ENCODE data around the gene CYFIP1.

The CYFIP1 gene

DNA sequence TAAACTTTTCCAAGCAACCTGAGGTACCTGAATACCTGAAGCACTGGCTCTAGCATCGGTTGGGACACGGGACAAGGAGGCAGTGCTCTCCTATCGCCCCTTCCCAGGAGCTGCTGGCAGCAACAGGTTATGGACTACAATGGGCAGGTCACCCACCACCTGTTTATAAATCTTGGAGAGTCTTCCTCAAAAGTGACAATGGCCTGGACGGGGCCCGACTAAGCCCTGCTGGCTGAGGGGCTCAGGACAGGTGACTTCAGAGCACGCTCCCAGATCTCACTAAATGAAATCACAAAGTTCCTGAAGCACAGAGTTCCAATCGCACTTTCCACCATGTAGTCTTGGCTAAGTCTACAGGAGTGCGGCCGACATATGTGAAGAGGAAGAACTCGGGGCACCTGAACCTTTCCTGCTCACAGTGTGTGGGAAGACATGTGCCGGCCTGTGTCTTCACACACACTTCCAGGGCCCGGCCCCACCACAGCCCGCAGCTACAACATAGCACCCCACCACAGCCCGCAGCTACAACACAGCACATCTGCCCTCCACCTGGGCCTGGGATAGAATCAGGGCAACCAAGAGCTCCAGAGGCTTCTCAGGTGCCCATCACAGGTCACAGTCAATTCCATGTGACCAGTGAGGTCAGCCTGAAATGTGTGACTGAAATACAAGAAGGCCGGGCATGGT, 12.9 kb downstream of the CYFIP1 start:
- DNase-seq, result no peak

- DNase-seq, result no peak
Observed at GRCh38 chr15:22966321-22967083, 13.7 kb downstream of the CYFIP1 start.

DNA sequence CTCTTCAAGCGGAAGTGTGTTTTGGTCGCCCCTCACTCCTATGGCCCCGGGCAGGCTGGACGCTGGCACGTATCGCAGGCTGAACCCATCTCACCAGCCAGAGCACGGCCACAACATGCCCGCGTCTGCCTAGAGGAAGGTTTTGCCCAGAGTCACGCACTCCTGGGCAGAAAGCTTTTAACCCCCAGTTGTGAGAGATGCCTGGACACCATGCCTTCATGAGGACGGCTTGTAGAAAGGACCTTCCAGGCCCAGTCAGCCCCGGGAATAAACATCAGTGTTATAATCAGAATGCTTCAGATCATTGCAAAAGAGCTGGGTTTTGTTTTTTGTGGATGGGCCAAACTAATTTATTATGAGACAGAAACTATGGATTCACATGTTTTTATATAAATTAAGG, 16.5 kb downstream of the CYFIP1 start:
- DNase-seq, result no peak

DNA sequence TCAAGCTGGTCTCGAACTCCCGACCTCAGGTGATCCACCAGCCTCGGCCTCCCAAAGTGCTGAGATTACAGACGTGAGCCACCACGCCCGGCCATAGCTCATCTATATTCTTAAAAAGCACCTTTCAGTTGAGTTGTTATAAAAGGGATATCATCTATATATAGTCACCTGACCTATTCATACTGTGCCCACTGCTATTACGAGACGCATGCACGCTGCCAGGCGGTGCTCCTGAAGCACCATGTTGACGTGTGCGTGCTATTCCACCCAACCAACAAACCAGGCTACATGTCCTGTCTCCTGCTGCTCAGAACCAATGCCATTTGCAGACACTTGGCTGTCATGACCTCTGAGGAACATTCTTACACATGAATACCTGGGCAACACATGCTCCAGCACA, 17.6 kb downstream of the CYFIP1 start:
- DNase-seq, result no peak

DNA sequence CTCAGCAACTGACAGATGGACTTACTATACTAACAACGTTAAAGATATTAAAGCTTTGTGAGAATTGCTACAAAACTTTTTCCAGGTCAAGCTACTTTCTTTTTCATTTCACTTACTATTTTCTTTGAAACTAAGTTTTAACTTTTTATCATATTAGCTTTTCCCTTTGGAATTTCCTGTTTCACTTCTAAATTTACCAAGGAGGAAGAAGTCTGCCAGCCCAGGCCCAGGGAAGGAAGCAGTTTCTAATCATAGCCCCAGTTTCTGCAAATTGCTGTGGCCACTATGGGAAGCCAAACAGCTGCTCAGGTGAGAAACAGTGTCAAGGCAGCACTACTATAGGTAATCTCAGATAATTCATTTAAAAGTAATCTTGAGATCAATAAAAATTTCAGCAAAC, 18.4 kb downstream of the CYFIP1 start:
- no peak for DNase-seq

DNA sequence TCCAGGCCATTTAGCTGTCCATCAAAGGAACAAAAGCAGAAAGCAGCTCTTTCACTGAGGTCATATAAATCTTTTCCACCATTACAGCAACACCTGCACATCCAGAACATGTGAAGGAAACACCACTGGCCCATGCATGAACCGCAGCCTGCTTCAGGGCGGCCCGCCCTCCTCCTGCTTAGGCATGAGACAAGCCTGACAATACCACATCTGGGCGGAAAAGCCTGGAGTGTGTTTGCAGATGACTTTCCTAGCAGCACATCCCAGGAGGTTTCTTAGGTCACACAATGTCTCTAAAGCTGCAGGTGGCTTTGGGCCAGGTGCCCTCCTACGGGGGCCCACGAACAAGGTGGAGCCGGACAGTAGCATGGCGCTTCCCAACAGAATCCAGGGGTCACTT, 19.6 kb downstream of the CYFIP1 start:
- DNase-seq, result no peak

DNA sequence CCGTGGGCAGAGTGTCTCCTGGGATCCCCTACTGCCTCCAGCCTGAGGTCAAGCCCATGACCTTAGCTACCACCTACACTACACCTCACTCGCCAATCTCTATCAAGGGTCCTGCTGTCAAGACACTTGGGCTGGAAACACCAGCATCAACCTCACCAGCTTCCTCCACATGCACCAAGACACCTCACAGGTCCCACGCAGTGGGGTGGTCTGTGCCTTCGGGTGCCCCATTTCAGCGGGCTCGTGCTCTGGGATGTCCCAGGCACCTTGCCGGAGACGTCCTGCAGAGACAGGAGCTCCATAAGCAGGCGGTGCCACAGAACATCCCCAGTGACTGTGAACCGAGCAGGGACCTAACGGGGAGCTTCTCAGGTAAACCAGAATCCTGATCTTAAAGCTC, 20.0 kb downstream of the CYFIP1 start:
- DNase-seq, result no peak

GRCh38 chr15:22959321-22960101, 20.7 kb downstream of the CYFIP1 start:
- DNase-seq, result no peak

DNA sequence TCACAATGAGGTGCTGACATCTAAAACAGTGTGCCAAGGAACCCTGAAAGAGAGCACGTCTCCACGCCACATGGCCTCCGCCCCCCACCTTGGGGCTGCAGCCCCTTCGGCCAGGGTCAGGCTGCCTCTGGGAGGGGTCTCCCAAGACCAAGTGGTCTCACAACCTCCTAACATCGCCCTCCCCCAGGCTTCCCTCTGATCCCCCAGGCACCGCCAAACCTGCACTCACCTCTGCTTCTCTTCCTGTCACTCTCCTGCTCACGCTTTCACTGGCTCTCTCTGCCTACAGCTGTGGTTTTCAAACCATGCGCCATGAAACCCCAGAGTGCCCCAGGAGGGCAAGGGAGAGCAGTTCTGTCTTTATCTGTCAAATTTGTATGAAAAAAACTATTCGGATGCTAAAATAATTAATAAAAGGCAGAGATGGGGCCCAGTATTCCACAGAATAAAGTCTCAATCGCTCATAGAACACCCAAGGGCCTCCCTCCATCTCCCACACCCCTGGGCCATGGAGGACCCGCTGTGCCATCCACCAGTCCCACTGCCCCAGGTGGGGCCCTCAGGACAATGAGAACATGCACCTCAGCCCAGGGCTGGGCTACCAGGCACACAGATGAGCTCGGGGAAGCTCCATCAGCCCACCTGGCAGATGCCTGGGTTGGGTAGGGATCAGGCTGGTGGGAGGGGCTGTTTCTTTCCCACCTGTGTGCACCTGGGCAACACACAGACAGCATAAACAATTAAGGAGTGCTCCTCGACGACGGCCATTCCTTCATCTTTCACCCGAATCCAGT, 21.5 kb downstream of the CYFIP1 start:
- DNase-seq, result no peak

- no peak for DNase-seq
Observed at GRCh38 chr15:22956978-22957260, 23.2 kb downstream of the CYFIP1 start.

DNA sequence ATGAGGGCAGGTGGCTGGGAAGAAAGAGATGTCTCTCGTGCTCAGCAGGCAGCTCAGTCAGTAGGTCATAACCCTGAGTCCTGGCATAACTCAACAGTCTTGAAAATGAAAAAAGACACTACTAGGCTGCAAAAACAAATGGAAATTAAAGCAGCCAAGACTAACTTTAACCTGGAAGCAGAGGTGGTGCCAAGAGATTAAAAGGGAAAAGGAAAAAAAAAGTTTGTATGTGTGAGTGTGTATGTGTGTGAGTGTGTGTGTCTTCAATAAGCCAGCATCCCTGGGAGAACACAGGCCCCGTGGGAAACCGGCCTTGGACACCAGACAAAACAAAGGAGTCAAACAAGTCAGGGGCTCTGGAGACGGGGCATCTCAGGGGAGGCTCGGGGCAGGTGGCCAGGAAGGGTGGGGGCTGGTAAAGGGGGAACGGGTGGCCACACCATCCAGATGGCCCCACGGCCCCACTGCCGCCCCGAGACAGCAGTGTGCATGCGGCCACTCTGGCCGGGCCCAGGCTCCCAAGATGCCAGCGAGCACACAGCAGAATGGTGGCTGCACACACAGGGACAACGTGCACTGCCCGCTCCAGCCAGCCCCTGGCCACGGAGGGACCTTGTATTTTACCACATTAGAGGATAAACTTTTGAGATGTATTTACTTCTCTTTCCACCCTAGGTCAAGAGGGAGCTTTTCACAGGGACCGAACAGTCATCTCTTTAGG, 23.8 kb downstream of the CYFIP1 start:
- DNase-seq, result no peak

GRCh38 chr15:22955544-22956119, 24.5 kb downstream of the CYFIP1 start:
- no peak for DNase-seq

GRCh38 chr15:22954798-22955543, 25.2 kb downstream of the CYFIP1 start:
- no peak for DNase-seq

- DNase-seq, result no peak
Observed at GRCh38 chr15:22954326-22954725, 25.8 kb downstream of the CYFIP1 start.

GRCh38 chr15:22952796-22953579, 27.2 kb downstream of the CYFIP1 start:
- DNase-seq, result no peak

- no peak for DNase-seq
Observed at GRCh38 chr15:22951381-22952280, 28.5 kb downstream of the CYFIP1 start.

- DNase-seq, result no peak
Observed at GRCh38 chr15:22951031-22951380, 29.2 kb downstream of the CYFIP1 start.

DNA sequence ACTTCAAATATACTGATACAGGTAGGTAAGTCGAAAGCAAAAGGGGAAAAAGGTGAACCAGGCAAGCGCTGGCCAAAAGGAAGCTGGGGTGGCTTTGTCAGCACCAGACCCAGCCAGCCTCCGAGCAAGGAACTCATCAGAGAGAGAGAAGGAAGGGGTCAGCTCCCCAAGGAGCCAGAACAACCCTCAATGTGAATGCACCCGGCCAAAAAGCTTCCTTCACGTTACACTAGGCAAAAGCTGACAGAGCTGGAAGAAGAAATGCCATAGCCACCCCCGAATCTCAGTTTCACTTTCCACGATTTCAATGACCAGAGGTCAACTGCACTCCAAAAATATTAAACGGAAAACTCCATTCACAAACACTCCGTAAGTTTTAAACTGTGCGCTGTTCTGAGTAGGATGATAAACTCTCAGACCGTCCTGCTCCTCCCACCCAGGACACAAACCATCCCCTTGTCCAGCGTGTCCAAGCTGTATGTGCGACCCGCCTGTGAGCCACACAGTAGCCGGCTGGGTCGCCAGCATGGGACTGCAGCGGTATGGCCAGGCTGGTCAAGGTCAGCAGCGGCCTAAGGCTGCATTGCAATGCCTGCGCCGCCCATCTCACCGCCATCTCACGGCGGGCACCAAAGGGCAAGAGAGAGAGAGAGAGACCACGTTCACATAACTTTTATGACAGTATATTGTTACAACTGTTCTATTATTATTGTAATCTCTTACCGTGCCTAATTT, 29.7 kb downstream of the CYFIP1 start:
- no peak for DNase-seq

DNA sequence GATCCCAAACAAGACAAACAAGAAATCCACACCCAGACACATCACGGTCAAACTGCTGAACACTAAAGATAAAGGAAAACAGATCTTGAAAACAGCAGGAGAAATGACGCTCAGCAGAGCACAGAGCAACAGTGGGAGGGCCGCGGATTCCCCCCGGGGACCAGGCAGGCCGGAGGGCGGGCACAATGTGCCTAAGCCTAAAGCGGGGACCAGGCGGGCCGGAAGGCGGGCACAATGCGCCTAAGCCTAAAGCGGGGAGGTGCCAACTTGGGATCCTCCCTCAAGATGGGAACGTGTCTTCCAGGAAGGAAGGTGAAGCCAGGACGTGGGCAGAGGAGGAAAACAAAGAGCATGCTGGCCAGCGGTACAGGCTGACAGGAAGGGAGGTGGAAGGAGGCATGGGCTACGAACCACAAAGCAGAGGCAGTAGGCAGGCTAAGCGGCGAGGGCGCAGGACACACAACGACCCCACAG, 31.1 kb downstream of the CYFIP1 start:
- DNase-seq, result peak; percentile 6

Measured in amniotic stem cell (primary cell).